Sigmoid colon (tissue), 7 donors: Measurements from ENCODE around the gene TEX13D. TPM values are rescaled to one million over a fixed set of nuclear protein-coding genes. Genes with fewer than 3 reads are reported as not detected.

ENCODE experiments used
- DNase-seq: peaks from one replicate; pipeline ENCODE4 v3.0.0-alpha.2; 2019
- H3K27ac ChIP-seq, 4 donors: fragments of 200-600 bp; sonication (generic); one replicate each; pipeline ENCODE4 v1.5.1; 2016 to 2019; ENCODE audit warnings: mild to moderate bottlenecking in 1 of 4
- H3K27me3 ChIP-seq, 3 donors: fragments of 200-600 bp; sonication (generic); one replicate each; pipeline ENCODE4 v1.5.1; 2019; ENCODE audit warnings: mild to moderate bottlenecking in 1 of 3
- H3K36me3 ChIP-seq, 4 donors: fragments of 200-600 bp; sonication (generic); one replicate each; pipeline ENCODE4 v1.5.1; 2016 to 2019
- H3K4me1 ChIP-seq, 4 donors: fragments of 200-600 bp; sonication (generic); one replicate each; pipeline ENCODE4 v1.5.1; 2017 to 2019
- H3K4me3 ChIP-seq, 4 donors: fragments of 200-600 bp; sonication (generic); one replicate each; pipeline ENCODE4 v1.5.1; 2017 to 2019; ENCODE audit warnings: mild to moderate bottlenecking in 2 of 4, moderate library complexity in 1 of 4
- H3K9me3 ChIP-seq, 4 donors: fragments of 200-600 bp in 3 of 4; sonication (generic) in 3 of 4; one replicate each; pipeline versions ENCODE4 v1.5.1 to v1.6.1; 2013 to 2019
- CTCF ChIP-seq, 4 experiments: fragments of 450-650 bp in 3 of 4; fragments of 200-600 bp in 1 of 4; IDR thresholded peaks; one replicate each; pipeline ENCODE4 v1.5.1; 2016 to 2019; ENCODE audit warnings: antibody characterized with exemption in 4 of 4, mild to moderate bottlenecking in 3 of 4, moderate library complexity in 2 of 4
- EP300 ChIP-seq, 4 donors: sonication (generic); formaldehyde crosslinking; IDR thresholded peaks; one replicate each; pipeline ENCODE4 v1.6.1; 2017; ENCODE audit warnings: antibody characterized with exemption in 4 of 4
- POLR2A ChIP-seq, 2 donors: fragments of 450-650 bp; IDR thresholded peaks; one replicate each; pipeline ENCODE4 v1.6.1; 2016; ENCODE audit warnings: antibody characterized with exemption in 2 of 2, mild to moderate bottlenecking in 2 of 2, moderate library complexity in 2 of 2
- POLR2AphosphoS5 ChIP-seq, 4 donors: sonication (generic); formaldehyde crosslinking; IDR thresholded peaks; one replicate each; pipeline ENCODE4 v1.6.1; 2017; ENCODE audit warnings: antibody characterized with exemption in 4 of 4
- WGBS, 2 donors: extraction: QIAGEN DNeasy Blood & Tissue Kit; methylation state at CpG; one replicate each; pipeline ENCODE4 v1.1.7; 2013; 5-methylcytosine and 5-hydroxymethylcytosine counted together
- intact Hi-C: fragments of 100-400 bp; cut with DNase I; formaldehyde crosslinking; loops from one replicate; pipeline ENCODE4 v1.15.1; 2023
- polyA plus RNA-seq, 3 donors: library from polyadenylated mRNA; stranded (reverse); fragments of 200-250 nt; gene quantifications; one replicate each; pipeline ENCODE4 v1.2.3, GENCODE V29; 2013
- total RNA-seq, 4 donors: library from RNA; depleted of rRNA; stranded (reverse); fragments of >200 nt; gene quantifications; one replicate each; pipeline ENCODE4 v1.1.0, GENCODE V29; 2016
- donor health status: healthy with polysubstance abuse.
- donor health status: Bipolar disorder and iron deficiency.
- donor health status: healthy.

The TEX13D gene
- total and polyA plus RNA-seq, 7 donors = not detected

- intact Hi-C loops = no loop called here
- Histone ChIP-seq H3K4me1 (no peaks in the 10 kb centered on the region), H3K4me3 (no peak overlapping the region), H3K27me3 (no peaks in the 10 kb centered on the region), H3K9me3 (no peaks in the 10 kb centered on the region), H3K36me3 (no peaks in the 10 kb centered on the region), H3K27ac (no peak overlapping the region)
- no peak for DNase-seq
- 66 to 67% methylated on average over 1 of the region's 1 CpG for WGBS, 2 donors
- TF ChIP-seq POLR2A (IDR thresholded peaks at IDR 0.05) = no peak
- TF ChIP-seq POLR2AphosphoS5 (IDR thresholded peaks at IDR 0.05) = no peak
- no peak for TF ChIP-seq CTCF (IDR thresholded peaks at IDR 0.05)
- TF ChIP-seq EP300 (IDR thresholded peaks at IDR 0.05) = no peak
Measured at GRCh38 chrX:124335598-124335997, 3.1 kb downstream of the TEX13D start.

GRCh38 chrX:124337916-124338315 is 5.5 kb downstream of the TEX13D start:
- H3K27me3 ChIP-seq = no peaks in the 10 kb centered on the region
- H3K4me1 ChIP-seq = no peaks in the 10 kb centered on the region
- no peaks in the 10 kb centered on the region for H3K9me3 ChIP-seq
- 60 to 63% methylated on average over 1 of the region's 1 CpG for WGBS, 2 donors
- no peaks in the 10 kb centered on the region for H3K36me3 ChIP-seq
- no peak overlapping the region for H3K4me3 ChIP-seq
- TF ChIP-seq POLR2A (IDR thresholded peaks at IDR 0.05) (no peak), EP300 (IDR thresholded peaks at IDR 0.05) (no peak), POLR2AphosphoS5 (IDR thresholded peaks at IDR 0.05) (no peak), CTCF (IDR thresholded peaks at IDR 0.05) (no peak)
- DNase-seq = no peak
- no peak overlapping the region for H3K27ac ChIP-seq
- intact Hi-C loops = no loop called here

- H3K4me3 ChIP-seq = no peak overlapping the region
- 81 to 91% methylated on average over 6 of the region's 6 CpGs for WGBS, 2 donors
- TF ChIP-seq EP300 (IDR thresholded peaks at IDR 0.05) = no peak
- no peak for TF ChIP-seq POLR2AphosphoS5 (IDR thresholded peaks at IDR 0.05)
- DNase-seq = no peak
- no peaks in the 10 kb centered on the region for H3K27me3 ChIP-seq
- H3K9me3 ChIP-seq = no peaks in the 10 kb centered on the region
- H3K36me3 ChIP-seq = no peaks in the 10 kb centered on the region
- intact Hi-C loops = no loop called here
- H3K27ac ChIP-seq = no peak overlapping the region
- H3K4me1 ChIP-seq = no peaks in the 10 kb centered on the region
Measured at GRCh38 chrX:124338733-124339514, 6.5 kb downstream of the TEX13D start.

GRCh38 chrX:124341396-124342132 is 9.1 kb downstream of the TEX13D start:
- no peaks in the 10 kb centered on the region for H3K27me3 ChIP-seq
- no peak for DNase-seq
- 67 to 81% methylated on average over 7 of the region's 7 CpGs for WGBS, 2 donors

More at GRCh38 chrX:124341396-124342132, 9.1 kb downstream of the TEX13D start:
- H3K27ac ChIP-seq = no peak overlapping the region
- H3K4me3 ChIP-seq = no peak overlapping the region
- H3K4me1 ChIP-seq = no peaks in the 10 kb centered on the region
- intact Hi-C loops = no loop called here
- H3K36me3 ChIP-seq = no peaks in the 10 kb centered on the region
- H3K9me3 ChIP-seq = no peaks in the 10 kb centered on the region
- TF ChIP-seq POLR2AphosphoS5 (IDR thresholded peaks at IDR 0.05) (no peak), POLR2A (IDR thresholded peaks at IDR 0.05) (no peak), EP300 (IDR thresholded peaks at IDR 0.05) (no peak), CTCF (IDR thresholded peaks at IDR 0.05) (no peak)
